Measurements from ENCODE around the gene LONRF2.
A peak's percentile ranks its signal among the peaks of the same experiment; 100 is the strongest.

The LONRF2 gene

DNA sequence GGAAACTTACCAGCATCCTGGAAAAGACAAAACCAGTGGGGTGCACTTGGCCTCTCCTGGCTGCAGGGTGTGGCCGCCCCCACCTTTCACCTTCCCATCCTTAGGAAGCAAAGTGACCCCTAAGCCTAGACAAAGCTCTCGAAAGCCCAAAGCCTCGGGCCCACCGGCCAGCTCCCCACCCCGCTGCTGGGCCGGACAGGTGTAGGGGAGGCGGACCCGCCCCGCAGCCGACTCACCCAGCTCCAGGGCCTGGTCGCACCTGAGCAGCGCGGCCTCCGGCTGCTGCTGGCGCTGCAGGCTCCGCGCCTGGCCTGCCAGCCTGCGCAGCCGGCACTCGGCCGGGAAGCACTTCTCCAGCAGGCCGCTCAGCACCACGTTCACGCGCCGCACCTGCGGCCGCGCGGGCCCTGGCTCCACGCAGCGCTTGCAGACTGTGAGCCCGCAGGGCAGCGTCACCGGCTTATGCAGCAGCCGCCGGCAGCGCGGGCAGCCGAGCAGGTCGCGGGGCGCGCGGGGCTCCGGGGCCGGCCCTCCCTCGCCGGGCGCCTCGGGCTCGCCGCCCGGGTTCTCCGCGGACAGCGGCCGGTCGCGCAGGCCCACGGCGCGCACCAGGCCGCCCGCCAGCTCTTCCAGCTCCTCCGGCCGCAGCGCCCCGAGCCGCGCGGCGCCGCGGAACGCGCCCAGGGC lies 979 bp downstream of the LONRF2 start:
- Histone ChIP-seq H3K79me2 (ENCODE audit: low read length) (no peaks in the 10 kb centered on the region), H4K20me1 (ENCODE audit: insufficient read depth, low read length) (no peaks in the 10 kb centered on the region), H3K4me1 (ENCODE audit: low read length) (no peaks in the 10 kb centered on the region), H3K36me3 (replicated peaks; ENCODE audit: low read depth, low read length) (peaks cover 5% of the 10 kb centered on the region), H3K27me3 (ENCODE audit: low read depth, low read length) (peaks cover 10% of the 10 kb centered on the region; the same call in 1 of the 2 replicates), H3K4me3 (ENCODE audit: low read length) (peak overlapping the region; percentile 76), H3K9ac (ENCODE audit: low read length) (peak overlapping the region; percentile 18; the same call in 1 of the 2 replicates), H3K27ac (ENCODE audit: low read length) (no peak overlapping the region), H3K4me2 (ENCODE audit: low read length) (peak overlapping the region; percentile 53), H3K9me3 (ENCODE audit: insufficient read depth, low read length) (peaks cover 8% of the 10 kb centered on the region; the same call in 1 of the 2 replicates), H2AFZ (ENCODE audit: low read depth, low read length) (peak overlapping the region; percentile 41; the same call in 1 of the 2 replicates)
- TF ChIP-seq EZH2phosphoT487 (IDR thresholded peaks at IDR 0.05; ENCODE audit: low read depth): no peak
- TF ChIP-seq CTCF (IDR thresholded peaks at IDR 0.05; ENCODE audit: low read depth, low read length): no peak

GRCh38 chr2:100320547-100321178 lies 1.6 kb downstream of the LONRF2 start:
- Histone ChIP-seq H3K4me2 (ENCODE audit: low read length) (peak overlapping the region; percentile 53), H3K79me2 (ENCODE audit: low read length) (no peaks in the 10 kb centered on the region), H3K4me1 (ENCODE audit: low read length) (no peaks in the 10 kb centered on the region), H3K9me3 (ENCODE audit: insufficient read depth, low read length) (peaks cover 8% of the 10 kb centered on the region; the same call in 1 of the 2 replicates), H4K20me1 (ENCODE audit: insufficient read depth, low read length) (no peaks in the 10 kb centered on the region), H3K27ac (ENCODE audit: low read length) (no peak overlapping the region), H2AFZ (ENCODE audit: low read depth, low read length) (peak overlapping the region; percentile 41; the same call in 1 of the 2 replicates), H3K27me3 (ENCODE audit: low read depth, low read length) (peaks cover 10% of the 10 kb centered on the region; the same call in 1 of the 2 replicates), H3K36me3 (replicated peaks; ENCODE audit: low read depth, low read length) (peaks cover 5% of the 10 kb centered on the region), H3K4me3 (ENCODE audit: low read length) (peak overlapping the region; percentile 76), H3K9ac (ENCODE audit: low read length) (0 out of 2 replicates have a peak overlapping the region, but pooled peaks have one; percentile 18)
- TF ChIP-seq CTCF (IDR thresholded peaks at IDR 0.05; ENCODE audit: low read depth, low read length) (no peak), EZH2phosphoT487 (IDR thresholded peaks at IDR 0.05; ENCODE audit: low read depth) (no peak)

- H3K4me3 ChIP-seq (ENCODE audit: low read length): no peak overlapping the region
- H3K27ac ChIP-seq (ENCODE audit: low read length): no peak overlapping the region
- no peaks in the 10 kb centered on the region for H3K4me1 ChIP-seq (ENCODE audit: low read length)
- H3K36me3 ChIP-seq (replicated peaks; ENCODE audit: low read depth, low read length): peaks cover 5% of the 10 kb centered on the region
- no peak for TF ChIP-seq CTCF (IDR thresholded peaks at IDR 0.05; ENCODE audit: low read depth, low read length)
- no peak for TF ChIP-seq EZH2phosphoT487 (IDR thresholded peaks at IDR 0.05; ENCODE audit: low read depth)
- no peak overlapping the region for H3K4me2 ChIP-seq (ENCODE audit: low read length)
- H3K79me2 ChIP-seq (ENCODE audit: low read length): no peaks in the 10 kb centered on the region
- H3K9ac ChIP-seq (ENCODE audit: low read length): no peak overlapping the region
- no peaks in the 10 kb centered on the region for H4K20me1 ChIP-seq (ENCODE audit: insufficient read depth, low read length)
- H2AFZ ChIP-seq (ENCODE audit: low read depth, low read length): no peak overlapping the region
- peaks cover 8% of the 10 kb centered on the region; the same call in 1 of the 2 replicates for H3K9me3 ChIP-seq (ENCODE audit: insufficient read depth, low read length)
- H3K27me3 ChIP-seq (ENCODE audit: low read depth, low read length): no peaks in the 10 kb centered on the region
These were observed 4.7 kb downstream of the LONRF2 start for GRCh38 chr2:100317634-100318033.

- H3K27me3 ChIP-seq (ENCODE audit: low read depth, low read length): no peaks in the 10 kb centered on the region
- H2AFZ ChIP-seq (ENCODE audit: low read depth, low read length): no peak overlapping the region
- H3K9ac ChIP-seq (ENCODE audit: low read length): no peak overlapping the region
- H3K36me3 ChIP-seq (replicated peaks; ENCODE audit: low read depth, low read length): no peaks in the 10 kb centered on the region
- TF ChIP-seq EZH2phosphoT487 (IDR thresholded peaks at IDR 0.05; ENCODE audit: low read depth) (no peak), CTCF (IDR thresholded peaks at IDR 0.05; ENCODE audit: low read depth, low read length) (no peak)
- H3K79me2 ChIP-seq (ENCODE audit: low read length): no peaks in the 10 kb centered on the region
- H3K4me1 ChIP-seq (ENCODE audit: low read length): no peaks in the 10 kb centered on the region
- H3K27ac ChIP-seq (ENCODE audit: low read length): no peak overlapping the region
- no peaks in the 10 kb centered on the region for H3K9me3 ChIP-seq (ENCODE audit: insufficient read depth, low read length)
- no peak overlapping the region for H3K4me2 ChIP-seq (ENCODE audit: low read length)
- no peak overlapping the region for H3K4me3 ChIP-seq (ENCODE audit: low read length)
- no peaks in the 10 kb centered on the region for H4K20me1 ChIP-seq (ENCODE audit: insufficient read depth, low read length)
These were observed 12.2 kb downstream of the LONRF2 start for GRCh38 chr2:100309973-100310719.

Data from OCI-LY3 (cell line).